Bronchial epithelial cell (primary cell): ENCODE data around the gene ACOX1. TPM values are rescaled to one million over a fixed set of nuclear protein-coding genes. Genes with fewer than 3 reads are reported as not detected.
A peak's percentile ranks its signal among the peaks of the same experiment; 100 is the strongest.

Experiments
- DNase-seq: peaks from one replicate; pipeline ENCODE4 v3.0.0-alpha.2; 2010; ENCODE audit warnings: low read depth
- FAIRE-seq: peaks from 2 replicates; lab custom pipeline; 2011; peaks lifted over from hg19 to GRCh38; lab: Jason Lieb, UNC
- H3K27me3 ChIP-seq: 2 replicates; pipeline ENCODE4 v1.5.1; 2011; ENCODE audit warnings: low read length; ENCODE audit not compliant: control insufficient read depth, insufficient read depth
- H3K36me3 ChIP-seq: 2 replicates; pipeline ENCODE4 v1.5.1; 2011; ENCODE audit warnings: low read length; ENCODE audit not compliant: control insufficient read depth, insufficient read depth
- H3K4me3 ChIP-seq: 2 replicates; pipeline ENCODE4 v1.5.1; 2011; ENCODE audit warnings: mild to moderate bottlenecking, low read depth, low read length, control low read depth
- CTCF ChIP-seq: IDR thresholded peaks from 2 replicates; pipeline ENCODE4 v1.5.1; 2011; ENCODE audit warnings: mild to moderate bottlenecking, moderate library complexity, low read length, control low read depth, inconsistent platforms; ENCODE audit not compliant: insufficient read depth, severe bottlenecking
- total RNA-seq: library from RNA; depleted of rRNA; stranded (reverse); fragments of >200 nt; gene quantifications from 2 replicates; pipeline ENCODE4 v1.2.1, GENCODE V29; 2014

ACOX1 gene
- total RNA-seq, 1 donor from 2014 or later, result 39.8 TPM

- peaks cover 13% of the 10 kb centered on the region for H3K36me3 ChIP-seq
- no peak overlapping the region for H3K4me3 ChIP-seq
- peak; percentile 89 for FAIRE-seq
- no peak for TF ChIP-seq CTCF
- DNase-seq, result no peak
- no peaks in the 10 kb centered on the region for H3K27me3 ChIP-seq
Observed at GRCh38 chr17:75894049-75894733, 84.8 kb downstream of the ACOX1 start.

GRCh38 chr17:75893305-75894048 lies 85.5 kb downstream of the ACOX1 start:
- Histone ChIP-seq H3K27me3 (no peaks in the 10 kb centered on the region), H3K36me3 (peaks cover 10% of the 10 kb centered on the region), H3K4me3 (no peak overlapping the region)
- TF ChIP-seq CTCF, result no peak
- DNase-seq, result no peak
- FAIRE-seq, result no peak

- H3K27me3 ChIP-seq, result no peaks in the 10 kb centered on the region
- H3K4me3 ChIP-seq, result no peak overlapping the region
- no peak for DNase-seq
- TF ChIP-seq CTCF, result no peak
- peaks cover 9% of the 10 kb centered on the region for H3K36me3 ChIP-seq
- FAIRE-seq, result no peak
Observed at GRCh38 chr17:75892556-75893224, 86.3 kb downstream of the ACOX1 start.

GRCh38 chr17:75891605-75892555 lies 87.1 kb downstream of the ACOX1 start:
- Histone ChIP-seq H3K4me3 (no peak overlapping the region), H3K36me3 (peaks cover 9% of the 10 kb centered on the region), H3K27me3 (no peaks in the 10 kb centered on the region)
- DNase-seq (no peak), FAIRE-seq (no peak)
- TF ChIP-seq CTCF, result no peak

Other genes with a start within 250 kb of the ACOX1 start
- gene GALK1, start 214.0 kb downstream of the ACOX1 start, total RNA-seq, result 13.4 and 32.8 TPM in 2 replicates
- gene UNK, start 194.4 kb downstream of the ACOX1 start, total RNA-seq, result 10.8 and 11.4 TPM in 2 replicates
- gene UNC13D, start 134.8 kb downstream of the ACOX1 start, total RNA-seq, result 4.7 and 17.0 TPM in 2 replicates
- 17.9 and 20.2 TPM in 2 replicates for gene WBP2, start 123.8 kb downstream of the ACOX1 start, total RNA-seq
- gene TRIM47, start 100.6 kb downstream of the ACOX1 start, total RNA-seq, result 10.5 and 14.6 TPM in 2 replicates
- gene TRIM65, start 82.2 kb downstream of the ACOX1 start, total RNA-seq, result 13.2 and 21.1 TPM in 2 replicates
- gene MRPL38, start 74.3 kb downstream of the ACOX1 start, total RNA-seq, result 27.4 and 31.7 TPM in 2 replicates
- gene FBF1, start 38.1 kb downstream of the ACOX1 start, total RNA-seq, result 10.5 and 16.0 TPM in 2 replicates
- 19.6 and 24.5 TPM in 2 replicates for gene TEN1, start 74 bp upstream of the ACOX1 start, total RNA-seq
- gene CDK3, start 21.7 kb upstream of the ACOX1 start, total RNA-seq, result 0.64 and 1.3 TPM in 2 replicates
- gene EVPL, start 48.1 kb upstream of the ACOX1 start, total RNA-seq, result 27.1 and 93.3 TPM in 2 replicates
- gene SRP68, start 93.4 kb upstream of the ACOX1 start, total RNA-seq, result 42.9 and 54.8 TPM in 2 replicates
- not detected in 2 replicates for gene GALR2, start 95.6 kb upstream of the ACOX1 start, total RNA-seq
- gene ZACN, start 100.0 kb upstream of the ACOX1 start, total RNA-seq, result not detected in 2 replicates
- 41.9 and 49.5 TPM in 2 replicates for gene EXOC7, start 124.6 kb upstream of the ACOX1 start, total RNA-seq
- not detected in 2 replicates for gene FOXJ1, start 162.1 kb upstream of the ACOX1 start, total RNA-seq